K562 (cell line): ENCODE data around the gene KRT75.

Source experiments
- CTCF ChIP-seq, 3 experiments: IDR thresholded peaks in 2 of 3; conservative IDR thresholded peaks in 1 of 3; 2 replicates each; pipeline ENCODE4 v1.5.1; 2011 to 2012; ENCODE audit warnings: low read length in 3 of 3, mild to moderate bottlenecking in 3 of 3, control low read depth in 2 of 3, improper control_type of control experiment in 1 of 3, inconsistent platforms in 1 of 3, low read depth in 1 of 3, mixed read lengths in 1 of 3, moderate library complexity in 1 of 3; ENCODE audit not compliant: insufficient read depth in 2 of 3
- EP300 ChIP-seq: IDR thresholded peaks from 2 replicates; pipeline ENCODE4 v1.6.1; 2012; ENCODE audit warnings: low read length, improper control_type of control experiment
- EZH2 ChIP-seq: IDR thresholded peaks from 2 replicates; pipeline ENCODE4 v1.6.1; 2012; ENCODE audit warnings: low read depth, mild to moderate bottlenecking, inconsistent platforms, low read length, borderline replicate concordance
- JUND ChIP-seq, 2 experiments: IDR thresholded peaks; 2 replicates in 1 of 2; 3 replicates in 1 of 2; pipeline ENCODE4 v1.6.1; 2011; ENCODE audit warnings: borderline replicate concordance in 2 of 2, low read depth in 2 of 2, low read length in 2 of 2, improper control_type of control experiment in 1 of 2, missing biosample characterization in 1 of 2, missing genetic modification characterization in 1 of 2, missing genetic modification reagents in 1 of 2
- SP2 ChIP-seq: IDR thresholded peaks from 2 replicates; pipeline ENCODE4 v1.6.1; 2011; ENCODE audit warnings: mild to moderate bottlenecking, low read depth, low read length, moderate library complexity; ENCODE audit not compliant: poor library complexity, severe bottlenecking; ENCODE audit errors: extremely low read depth
- STAG1 ChIP-seq: sonication (generic); formaldehyde crosslinking; IDR thresholded peaks from 2 replicates; pipeline ENCODE4 v1.5.0; 2020; ENCODE audit warnings: missing genetic modification reagents, borderline replicate concordance
- ZNF263 ChIP-seq: sonication (generic); formaldehyde crosslinking; IDR thresholded peaks from 2 replicates; pipeline ENCODE4 v1.8.0; 2022; ENCODE audit warnings: mild to moderate bottlenecking, missing genetic modification reagents, borderline replicate concordance
- ZNF3 ChIP-seq: fragments of 250-450 bp; sonication (Bioruptor Pico); IDR thresholded peaks from 2 replicates; pipeline ENCODE4 v1.5.0; 2021; ENCODE audit warnings: mild to moderate bottlenecking, moderate library complexity
- ZZZ3 ChIP-seq: fragments of 450-650 bp; IDR thresholded peaks from 2 replicates; pipeline ENCODE4 v1.6.1; 2016; ENCODE audit warnings: antibody characterized with exemption, mild to moderate bottlenecking, moderate library complexity
- TF ChIP-seq, protein P1 (sequence below): sonication (generic); formaldehyde crosslinking; IDR thresholded peaks from 2 replicates; pipeline ENCODE4 v1.8.1; 2023; ENCODE audit warnings: mild to moderate bottlenecking, missing genetic modification reagents, moderate library complexity
- TF ChIP-seq, protein P2 (sequence below): sonication (generic); formaldehyde crosslinking; IDR thresholded peaks from 2 replicates; pipeline ENCODE4 v1.5.0; 2020; ENCODE audit warnings: missing genetic modification reagents

- TF ChIP-seq CTCF (IDR thresholded peaks at IDR 0.05 in 2 of 3, conservative IDR thresholded peaks at IDR 0.05 in 1 of 3; ENCODE audit: insufficient read depth in 2 of 3, low read depth in 1 of 3, low read length in 3 of 3) (no peak), ZNF263 (no peak), JUND (IDR thresholded peaks at IDR 0.05; ENCODE audit: borderline replicate concordance, low read depth, low read length) (no peak), JUND (tag; IDR thresholded peaks at IDR 0.05; ENCODE audit: borderline replicate concordance, low read depth, low read length) (no peak), EZH2 (no peak), SP2 (no peak), STAG1 (no peak), ZNF3 (CRISPR knock-in tag) (no peak), EP300 (no peak), ZZZ3 (no peak)
- TF ChIP-seq, protein P1, sequence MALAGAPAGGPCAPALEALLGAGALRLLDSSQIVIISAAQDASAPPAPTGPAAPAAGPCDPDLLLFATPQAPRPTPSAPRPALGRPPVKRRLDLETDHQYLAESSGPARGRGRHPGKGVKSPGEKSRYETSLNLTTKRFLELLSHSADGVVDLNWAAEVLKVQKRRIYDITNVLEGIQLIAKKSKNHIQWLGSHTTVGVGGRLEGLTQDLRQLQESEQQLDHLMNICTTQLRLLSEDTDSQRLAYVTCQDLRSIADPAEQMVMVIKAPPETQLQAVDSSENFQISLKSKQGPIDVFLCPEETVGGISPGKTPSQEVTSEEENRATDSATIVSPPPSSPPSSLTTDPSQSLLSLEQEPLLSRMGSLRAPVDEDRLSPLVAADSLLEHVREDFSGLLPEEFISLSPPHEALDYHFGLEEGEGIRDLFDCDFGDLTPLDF (CRISPR knock-in tag) = no peak
- TF ChIP-seq, protein P2, sequence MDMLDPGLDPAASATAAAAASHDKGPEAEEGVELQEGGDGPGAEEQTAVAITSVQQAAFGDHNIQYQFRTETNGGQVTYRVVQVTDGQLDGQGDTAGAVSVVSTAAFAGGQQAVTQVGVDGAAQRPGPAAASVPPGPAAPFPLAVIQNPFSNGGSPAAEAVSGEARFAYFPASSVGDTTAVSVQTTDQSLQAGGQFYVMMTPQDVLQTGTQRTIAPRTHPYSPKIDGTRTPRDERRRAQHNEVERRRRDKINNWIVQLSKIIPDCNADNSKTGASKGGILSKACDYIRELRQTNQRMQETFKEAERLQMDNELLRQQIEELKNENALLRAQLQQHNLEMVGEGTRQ = no peak
These were observed 39.6 kb upstream of the KRT75 start, which contains the start of gene KRT6C for GRCh38 chr12:52473768-52474167.
